Panc1 (cell line): ENCODE data around the gene MINK1. TPM values are rescaled to one million over a fixed set of nuclear protein-coding genes. Genes with fewer than 3 reads are reported as not detected.
"Not testable (repeated sequence)": the region's sequence is repeated elsewhere in the genome, so short reads cannot be mapped to it uniquely, and the experiment has no call there.

ENCODE experiments used
- ATAC-seq: fragments of 200-7000 bp; cut with Tn5 transposase; 2 replicates; pipeline ENCODE4 v1.9.1; 2020; ENCODE audit warnings: mild to moderate bottlenecking, moderate library complexity
- BruUV-seq: library from RNA; stranded (reverse); fragments of 400-500 nt; replicated peaks from 2 replicates; lab custom pipeline; 2021; lab: Mats Ljungman, UMichigan
- CTCF ChIA-PET: fragments of 300-600 bp; sonication (Branson Sonifier 250); formaldehyde crosslinking; loops from one replicate; lab custom pipeline; 2022; ENCODE audit warnings: antibody characterized with exemption; lab: Charles Lee
- POLR2A ChIA-PET: fragments of 300-600 bp; sonication (Branson Sonifier 250); formaldehyde crosslinking; loops from one replicate; lab custom pipeline; 2022; ENCODE audit warnings: antibody characterized with exemption; lab: Charles Lee
- DNase-seq: peaks from one replicate; pipeline ENCODE4 v3.0.0-alpha.2; 2010; ENCODE audit warnings: low read depth, low spot score
- H3K27ac ChIP-seq: 2 replicates; pipeline ENCODE4 v1.5.1; 2011; ENCODE audit warnings: mild to moderate bottlenecking, low read length, inconsistent platforms
- H3K27me3 ChIP-seq: fragments of 200-500 bp; sonication (Bioruptor generic); 2 replicates; pipeline ENCODE4 v1.6.0; 2014; ENCODE audit warnings: low read length, inconsistent platforms; ENCODE audit not compliant: control insufficient read depth, insufficient read depth
- H3K36me3 ChIP-seq: fragments of 200-500 bp; sonication (Bioruptor generic); 2 replicates; pipeline ENCODE4 v1.5.1; 2014; ENCODE audit warnings: inconsistent platforms, mild to moderate bottlenecking, low read length, moderate library complexity; ENCODE audit not compliant: control insufficient read depth, insufficient read depth
- H3K4me1 ChIP-seq: 2 replicates; pipeline ENCODE4 v1.5.1; 2011; ENCODE audit warnings: inconsistent platforms, mild to moderate bottlenecking, low read length, moderate library complexity; ENCODE audit not compliant: control insufficient read depth, insufficient read depth
- H3K4me3 ChIP-seq, 2 experiments: 2 replicates each; pipeline ENCODE4 v1.5.1; 2011 to 2012; ENCODE audit warnings: low read depth in 2 of 2, low read length in 2 of 2, mild to moderate bottlenecking in 2 of 2, inconsistent platforms in 1 of 2, moderate library complexity in 1 of 2
- H3K9me3 ChIP-seq: fragments of 200-500 bp; sonication (Bioruptor generic); 2 replicates; pipeline ENCODE4 v1.5.1; 2014; ENCODE audit warnings: low read depth, mild to moderate bottlenecking, inconsistent platforms, low read length, moderate library complexity; ENCODE audit not compliant: control insufficient read depth, insufficient read depth
- POLR2AphosphoS5 ChIP-seq: IDR thresholded peaks from 2 replicates; pipeline ENCODE4 v1.6.1; 2012; ENCODE audit warnings: mild to moderate bottlenecking, low read depth, low read length, moderate library complexity
- SIN3A ChIP-seq: IDR thresholded peaks from 2 replicates; pipeline ENCODE4 v1.6.1; 2012; ENCODE audit warnings: low read depth, mild to moderate bottlenecking, low read length, moderate library complexity, borderline replicate concordance; ENCODE audit not compliant: insufficient read depth
- TCF7L2 ChIP-seq: IDR thresholded peaks from 2 replicates; pipeline ENCODE4 v1.6.1; 2011; ENCODE audit warnings: mild to moderate bottlenecking, low read depth, low read length, inconsistent platforms
- in situ Hi-C: cut with HindIII; loops from 2 replicates; pipeline ENCODE4 v1.10.0; 2016; ENCODE audit warnings: low sequenced_read_pairs, low pct_unique_long_range_greater_than_20kb
- intact Hi-C: fragments of 100-400 bp; cut with micrococcal nuclease; formaldehyde crosslinking; loops from one replicate; pipeline ENCODE4 v1.10.0; 2022; ENCODE audit not compliant: unreplicated experiment
- total RNA-seq: library from RNA; stranded (reverse); gene quantifications from one replicate; pipeline ENCODE4 v1.2.1, GENCODE V29; 2021; ENCODE audit not compliant: unreplicated experiment
- TF ChIP-seq, protein P1 (sequence below), 2 experiments: IDR thresholded peaks; 2 replicates each; pipeline ENCODE4 v1.6.1; 2011 to 2012; ENCODE audit warnings: low read depth in 2 of 2, control low read depth in 1 of 2, low read length in 1 of 2, mild to moderate bottlenecking in 1 of 2, moderate library complexity in 1 of 2; ENCODE audit not compliant: insufficient read depth in 1 of 2
- TF ChIP-seq, protein P2 (sequence below): fragments of 450-650 bp; IDR thresholded peaks from 2 replicates; pipeline ENCODE4 v1.5.1; 2017; ENCODE audit warnings: mild to moderate bottlenecking

Gene MINK1
- total RNA-seq, 1 experiment from 2014 or later, result 78.2 TPM

DNA sequence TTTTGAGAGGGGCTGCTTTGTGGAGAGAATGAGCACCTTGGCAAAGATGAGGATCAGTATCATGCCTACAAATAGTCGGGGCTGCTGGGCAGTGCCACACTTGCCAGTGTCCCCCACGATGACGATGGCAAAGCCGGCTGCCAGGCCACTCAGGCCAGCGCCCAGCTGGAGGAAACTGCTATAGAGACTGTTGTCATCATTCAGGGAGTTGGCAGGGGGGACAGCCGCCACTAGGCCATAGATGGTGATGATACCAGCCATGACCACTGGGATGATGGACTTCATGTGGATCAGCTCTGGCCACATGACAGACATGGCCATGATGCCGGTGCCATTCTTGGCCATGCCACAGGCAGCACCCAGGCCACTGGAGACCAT, 23.8 kb downstream of the MINK1 start:
- no peak for TF ChIP-seq TCF7L2
- TF ChIP-seq, protein P1, sequence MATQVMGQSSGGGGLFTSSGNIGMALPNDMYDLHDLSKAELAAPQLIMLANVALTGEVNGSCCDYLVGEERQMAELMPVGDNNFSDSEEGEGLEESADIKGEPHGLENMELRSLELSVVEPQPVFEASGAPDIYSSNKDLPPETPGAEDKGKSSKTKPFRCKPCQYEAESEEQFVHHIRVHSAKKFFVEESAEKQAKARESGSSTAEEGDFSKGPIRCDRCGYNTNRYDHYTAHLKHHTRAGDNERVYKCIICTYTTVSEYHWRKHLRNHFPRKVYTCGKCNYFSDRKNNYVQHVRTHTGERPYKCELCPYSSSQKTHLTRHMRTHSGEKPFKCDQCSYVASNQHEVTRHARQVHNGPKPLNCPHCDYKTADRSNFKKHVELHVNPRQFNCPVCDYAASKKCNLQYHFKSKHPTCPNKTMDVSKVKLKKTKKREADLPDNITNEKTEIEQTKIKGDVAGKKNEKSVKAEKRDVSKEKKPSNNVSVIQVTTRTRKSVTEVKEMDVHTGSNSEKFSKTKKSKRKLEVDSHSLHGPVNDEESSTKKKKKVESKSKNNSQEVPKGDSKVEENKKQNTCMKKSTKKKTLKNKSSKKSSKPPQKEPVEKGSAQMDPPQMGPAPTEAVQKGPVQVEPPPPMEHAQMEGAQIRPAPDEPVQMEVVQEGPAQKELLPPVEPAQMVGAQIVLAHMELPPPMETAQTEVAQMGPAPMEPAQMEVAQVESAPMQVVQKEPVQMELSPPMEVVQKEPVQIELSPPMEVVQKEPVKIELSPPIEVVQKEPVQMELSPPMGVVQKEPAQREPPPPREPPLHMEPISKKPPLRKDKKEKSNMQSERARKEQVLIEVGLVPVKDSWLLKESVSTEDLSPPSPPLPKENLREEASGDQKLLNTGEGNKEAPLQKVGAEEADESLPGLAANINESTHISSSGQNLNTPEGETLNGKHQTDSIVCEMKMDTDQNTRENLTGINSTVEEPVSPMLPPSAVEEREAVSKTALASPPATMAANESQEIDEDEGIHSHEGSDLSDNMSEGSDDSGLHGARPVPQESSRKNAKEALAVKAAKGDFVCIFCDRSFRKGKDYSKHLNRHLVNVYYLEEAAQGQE (IDR thresholded peaks at IDR 0.05; ENCODE audit: insufficient read depth in 1 of 2, low read depth in 2 of 2, low read length in 1 of 2), result no peak
- TF ChIP-seq, protein P2, sequence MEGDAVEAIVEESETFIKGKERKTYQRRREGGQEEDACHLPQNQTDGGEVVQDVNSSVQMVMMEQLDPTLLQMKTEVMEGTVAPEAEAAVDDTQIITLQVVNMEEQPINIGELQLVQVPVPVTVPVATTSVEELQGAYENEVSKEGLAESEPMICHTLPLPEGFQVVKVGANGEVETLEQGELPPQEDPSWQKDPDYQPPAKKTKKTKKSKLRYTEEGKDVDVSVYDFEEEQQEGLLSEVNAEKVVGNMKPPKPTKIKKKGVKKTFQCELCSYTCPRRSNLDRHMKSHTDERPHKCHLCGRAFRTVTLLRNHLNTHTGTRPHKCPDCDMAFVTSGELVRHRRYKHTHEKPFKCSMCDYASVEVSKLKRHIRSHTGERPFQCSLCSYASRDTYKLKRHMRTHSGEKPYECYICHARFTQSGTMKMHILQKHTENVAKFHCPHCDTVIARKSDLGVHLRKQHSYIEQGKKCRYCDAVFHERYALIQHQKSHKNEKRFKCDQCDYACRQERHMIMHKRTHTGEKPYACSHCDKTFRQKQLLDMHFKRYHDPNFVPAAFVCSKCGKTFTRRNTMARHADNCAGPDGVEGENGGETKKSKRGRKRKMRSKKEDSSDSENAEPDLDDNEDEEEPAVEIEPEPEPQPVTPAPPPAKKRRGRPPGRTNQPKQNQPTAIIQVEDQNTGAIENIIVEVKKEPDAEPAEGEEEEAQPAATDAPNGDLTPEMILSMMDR, result no peak
- no peak for TF ChIP-seq SIN3A
- TF ChIP-seq POLR2AphosphoS5, result no peak
- intact Hi-C loops (no loop called here), in situ Hi-C loops (no loop called here)
- no peaks in the 10 kb centered on the region for H3K27me3 ChIP-seq
- BruUV-seq, result no TSS peak
- no peak for ATAC-seq
- POLR2A ChIA-PET, result no interaction called here
- no peaks in the 10 kb centered on the region for H3K36me3 ChIP-seq
- no peak overlapping the region for H3K27ac ChIP-seq
- H3K4me3 ChIP-seq, result no peak overlapping the region
- CTCF ChIA-PET, result no interaction called here
- no peak for DNase-seq
- no peaks in the 10 kb centered on the region for H3K9me3 ChIP-seq
- no peaks in the 10 kb centered on the region; the same call in 1 of the 2 replicates for H3K4me1 ChIP-seq

DNA sequence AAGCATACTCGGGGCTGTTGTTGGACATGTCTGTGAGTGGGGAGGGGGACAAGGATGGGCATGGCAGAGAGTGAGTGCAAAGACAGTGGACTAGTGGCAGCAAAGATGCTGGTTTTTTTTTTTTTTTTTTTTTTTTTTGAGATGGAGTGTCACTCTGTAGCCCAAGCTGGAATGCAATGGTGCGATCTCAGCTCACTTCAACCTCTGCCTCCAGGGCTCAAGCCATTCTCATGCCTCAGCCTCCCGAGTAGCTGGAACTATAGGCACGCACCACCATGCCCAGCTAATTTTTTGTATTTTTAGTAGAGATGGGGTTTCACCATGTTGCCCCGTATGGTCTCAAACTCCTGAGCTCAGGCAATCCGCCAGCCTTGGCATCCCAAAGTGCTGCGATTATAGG, 24.2 kb downstream of the MINK1 start:
- in situ Hi-C loops, result not testable (repeated sequence)

DNA sequence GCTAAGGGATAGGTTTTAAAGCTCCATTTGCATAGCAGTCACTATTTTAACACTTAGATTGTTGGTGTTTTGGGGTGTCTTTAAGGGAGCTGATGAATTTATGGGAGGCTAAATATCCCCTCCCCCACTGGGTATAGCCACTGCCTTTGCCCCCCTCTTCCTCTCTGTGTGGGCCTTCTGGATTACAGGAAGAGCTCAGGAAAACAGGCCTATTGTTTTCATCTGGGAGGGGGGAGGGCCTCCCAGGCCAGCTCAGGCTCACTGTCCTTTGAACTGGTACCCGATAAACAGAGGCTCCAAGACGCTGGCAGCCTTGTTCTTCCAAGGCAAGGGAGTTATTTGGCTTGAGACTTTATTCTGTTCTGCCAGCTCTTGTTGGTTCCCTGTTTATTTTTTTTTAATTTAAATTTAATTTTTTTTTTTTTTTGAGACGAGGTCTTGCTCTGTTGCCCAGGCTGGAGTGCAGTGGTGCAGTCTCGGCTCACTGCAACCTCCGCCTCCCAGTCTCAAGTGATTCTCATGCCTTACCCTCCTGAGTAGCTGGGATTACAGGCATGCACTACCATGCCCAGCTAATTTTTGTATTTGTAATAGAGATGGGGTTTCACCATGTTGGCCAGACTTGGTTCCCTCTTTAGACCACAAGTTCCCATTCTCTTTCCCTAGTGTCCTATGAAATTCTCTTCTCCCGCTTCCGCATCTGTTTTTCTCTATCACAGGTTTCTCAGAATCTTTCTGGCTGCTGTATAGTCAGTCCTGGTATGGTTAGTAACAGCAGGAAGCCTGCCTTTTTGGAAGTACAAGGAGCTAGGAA, 25.1 kb downstream of the MINK1 start:
- intact Hi-C loops, result no loop called here
- no peaks in the 10 kb centered on the region; the same call in 1 of the 2 replicates for H3K4me1 ChIP-seq
- CTCF ChIA-PET, result no interaction called here

More for the DNA sequence above, 24.2 kb downstream of the MINK1 start:
- CTCF ChIA-PET, result interaction anchor here (0.6 kb wide), 1 partner anchor 40 kb away, joined by 9 read pairs; no protein-coding TSS in a partner anchor
- H3K27ac ChIP-seq, ATAC-seq, intact Hi-C loops, DNase-seq, H3K27me3 ChIP-seq, POLR2A ChIA-PET, H3K4me1 ChIP-seq, H3K36me3 ChIP-seq, BruUV-seq, H3K4me3 ChIP-seq, H3K9me3 ChIP-seq: not testable (repeated sequence)

More for the DNA sequence above, 25.1 kb downstream of the MINK1 start:
- no peak for DNase-seq
- in situ Hi-C loops, result no loop called here
- H3K27me3 ChIP-seq, result no peaks in the 10 kb centered on the region
- TF ChIP-seq, protein P1 (IDR thresholded peaks at IDR 0.05; ENCODE audit: insufficient read depth in 1 of 2, low read depth in 2 of 2, low read length in 1 of 2), result no peak
- TF ChIP-seq, protein P2, result no peak
- no peak for ATAC-seq
- POLR2A ChIA-PET, result interaction anchor here (0.7 kb wide), 1 partner anchor 127 kb away, joined by 3 read pairs; no protein-coding TSS in a partner anchor
- no TSS peak for BruUV-seq
- H3K9me3 ChIP-seq, result no peaks in the 10 kb centered on the region
- H3K36me3 ChIP-seq, result no peaks in the 10 kb centered on the region
- no peak overlapping the region for H3K27ac ChIP-seq
- H3K4me3 ChIP-seq, result no peak overlapping the region
